Measurements from ENCODE around the gene ATXN1.

ATXN1 gene

DNA sequence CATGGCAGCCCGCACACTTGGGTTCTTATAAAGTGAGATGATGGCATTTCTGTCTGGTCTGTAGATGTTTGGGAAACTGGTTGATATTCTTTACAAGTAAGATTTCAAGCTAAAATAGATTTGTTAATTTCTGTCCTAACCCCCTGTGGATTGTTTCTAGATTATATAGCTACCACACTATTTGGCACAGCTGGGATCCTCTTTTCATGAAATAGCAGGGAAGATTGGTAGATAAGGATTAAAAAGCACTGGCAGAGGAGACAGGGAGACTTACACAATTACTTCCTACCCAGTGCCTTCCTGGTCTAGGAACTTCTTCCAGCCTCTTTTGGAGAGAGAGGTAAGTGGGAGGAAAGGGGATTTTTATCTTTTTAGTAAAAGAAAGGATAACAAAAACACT lies 13.2 kb upstream of the ATXN1 start:
- no peak for ATAC-seq
- TF ChIP-seq BACH2 (CRISPR knock-in tag; IDR thresholded peaks at IDR 0.05; ENCODE audit: borderline replicate concordance) (no peak), GLIS3 (CRISPR knock-in tag; IDR thresholded peaks at IDR 0.05) (no peak), ZC3H10 (CRISPR knock-in tag; IDR thresholded peaks at IDR 0.05) (no peak), PPARA (CRISPR knock-in tag; IDR thresholded peaks at IDR 0.05; ENCODE audit: borderline replicate concordance) (no peak), SNAI2 (CRISPR knock-in tag; IDR thresholded peaks at IDR 0.05) (no peak), OSR1 (CRISPR knock-in tag; IDR thresholded peaks at IDR 0.05) (no peak)
- TF ChIP-seq, protein P1, sequence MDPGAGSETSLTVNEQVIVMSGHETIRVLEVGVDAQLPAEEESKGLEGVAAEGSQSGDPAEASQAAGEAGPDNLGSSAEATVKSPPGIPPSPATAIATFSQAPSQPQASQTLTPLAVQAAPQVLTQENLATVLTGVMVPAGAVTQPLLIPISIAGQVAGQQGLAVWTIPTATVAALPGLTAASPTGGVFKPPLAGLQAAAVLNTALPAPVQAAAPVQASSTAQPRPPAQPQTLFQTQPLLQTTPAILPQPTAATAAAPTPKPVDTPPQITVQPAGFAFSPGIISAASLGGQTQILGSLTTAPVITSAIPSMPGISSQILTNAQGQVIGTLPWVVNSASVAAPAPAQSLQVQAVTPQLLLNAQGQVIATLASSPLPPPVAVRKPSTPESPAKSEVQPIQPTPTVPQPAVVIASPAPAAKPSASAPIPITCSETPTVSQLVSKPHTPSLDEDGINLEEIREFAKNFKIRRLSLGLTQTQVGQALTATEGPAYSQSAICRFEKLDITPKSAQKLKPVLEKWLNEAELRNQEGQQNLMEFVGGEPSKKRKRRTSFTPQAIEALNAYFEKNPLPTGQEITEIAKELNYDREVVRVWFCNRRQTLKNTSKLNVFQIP (CRISPR knock-in tag; IDR thresholded peaks at IDR 0.05; ENCODE audit: borderline replicate concordance, low read depth) = no peak

GRCh38 chr6:16773362-16773761 lies 12.1 kb upstream of the ATXN1 start:
- no peak for ATAC-seq
- TF ChIP-seq ZC3H10 (CRISPR knock-in tag; IDR thresholded peaks at IDR 0.05) = no peak
- no peak for TF ChIP-seq ESRRG (CRISPR knock-in tag; IDR thresholded peaks at IDR 0.05)

- peak; percentile 30 for ATAC-seq
These were observed 9.7 kb upstream of the ATXN1 start for GRCh38 chr6:16770701-16771569.

More at GRCh38 chr6:16770701-16771569, 9.7 kb upstream of the ATXN1 start:
- no peak for TF ChIP-seq ZNF8 (CRISPR knock-in tag; IDR thresholded peaks at IDR 0.05)
- TF ChIP-seq ARNTL (CRISPR knock-in tag; IDR thresholded peaks at IDR 0.05; ENCODE audit: borderline replicate concordance, low read depth) = no peak
- TF ChIP-seq ZNF70 (CRISPR knock-in tag; IDR thresholded peaks at IDR 0.05) = no peak
- TF ChIP-seq, protein P2, sequence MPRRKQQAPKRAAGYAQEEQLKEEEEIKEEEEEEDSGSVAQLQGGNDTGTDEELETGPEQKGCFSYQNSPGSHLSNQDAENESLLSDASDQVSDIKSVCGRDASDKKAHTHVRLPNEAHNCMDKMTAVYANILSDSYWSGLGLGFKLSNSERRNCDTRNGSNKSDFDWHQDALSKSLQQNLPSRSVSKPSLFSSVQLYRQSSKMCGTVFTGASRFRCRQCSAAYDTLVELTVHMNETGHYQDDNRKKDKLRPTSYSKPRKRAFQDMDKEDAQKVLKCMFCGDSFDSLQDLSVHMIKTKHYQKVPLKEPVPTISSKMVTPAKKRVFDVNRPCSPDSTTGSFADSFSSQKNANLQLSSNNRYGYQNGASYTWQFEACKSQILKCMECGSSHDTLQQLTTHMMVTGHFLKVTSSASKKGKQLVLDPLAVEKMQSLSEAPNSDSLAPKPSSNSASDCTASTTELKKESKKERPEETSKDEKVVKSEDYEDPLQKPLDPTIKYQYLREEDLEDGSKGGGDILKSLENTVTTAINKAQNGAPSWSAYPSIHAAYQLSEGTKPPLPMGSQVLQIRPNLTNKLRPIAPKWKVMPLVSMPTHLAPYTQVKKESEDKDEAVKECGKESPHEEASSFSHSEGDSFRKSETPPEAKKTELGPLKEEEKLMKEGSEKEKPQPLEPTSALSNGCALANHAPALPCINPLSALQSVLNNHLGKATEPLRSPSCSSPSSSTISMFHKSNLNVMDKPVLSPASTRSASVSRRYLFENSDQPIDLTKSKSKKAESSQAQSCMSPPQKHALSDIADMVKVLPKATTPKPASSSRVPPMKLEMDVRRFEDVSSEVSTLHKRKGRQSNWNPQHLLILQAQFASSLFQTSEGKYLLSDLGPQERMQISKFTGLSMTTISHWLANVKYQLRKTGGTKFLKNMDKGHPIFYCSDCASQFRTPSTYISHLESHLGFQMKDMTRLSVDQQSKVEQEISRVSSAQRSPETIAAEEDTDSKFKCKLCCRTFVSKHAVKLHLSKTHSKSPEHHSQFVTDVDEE (CRISPR knock-in tag; IDR thresholded peaks at IDR 0.05) = no peak
- TF ChIP-seq PATZ1 (CRISPR knock-in tag; IDR thresholded peaks at IDR 0.05; ENCODE audit: borderline replicate concordance) = no peak
- no peak for TF ChIP-seq RARB (CRISPR knock-in tag; IDR thresholded peaks at IDR 0.05)
- no peak for TF ChIP-seq CSRNP3 (CRISPR knock-in tag; IDR thresholded peaks at IDR 0.05)
- no peak for TF ChIP-seq PPARA (CRISPR knock-in tag; IDR thresholded peaks at IDR 0.05; ENCODE audit: borderline replicate concordance)
- TF ChIP-seq BACH2 (CRISPR knock-in tag; IDR thresholded peaks at IDR 0.05; ENCODE audit: borderline replicate concordance) = no peak
- TF ChIP-seq TCF4 (CRISPR knock-in tag; IDR thresholded peaks at IDR 0.05; ENCODE audit: borderline replicate concordance) = no peak
- no peak for TF ChIP-seq TOX (CRISPR knock-in tag; IDR thresholded peaks at IDR 0.05; ENCODE audit: borderline replicate concordance)
- TF ChIP-seq ZFP3 (CRISPR knock-in tag; IDR thresholded peaks at IDR 0.05) = no peak
- TF ChIP-seq, protein P1 (CRISPR knock-in tag; IDR thresholded peaks at IDR 0.05; ENCODE audit: borderline replicate concordance, low read depth) = no peak
- no peak for TF ChIP-seq ZC3H10 (CRISPR knock-in tag; IDR thresholded peaks at IDR 0.05)
- TF ChIP-seq SNAI2 (CRISPR knock-in tag; IDR thresholded peaks at IDR 0.05) = no peak
- no peak for TF ChIP-seq ZFP30 (CRISPR knock-in tag; IDR thresholded peaks at IDR 0.05)
- TF ChIP-seq ISL1 (CRISPR knock-in tag; IDR thresholded peaks at IDR 0.05) = no peak
- TF ChIP-seq OSR1 (CRISPR knock-in tag; IDR thresholded peaks at IDR 0.05) = no peak
- TF ChIP-seq, protein P3, sequence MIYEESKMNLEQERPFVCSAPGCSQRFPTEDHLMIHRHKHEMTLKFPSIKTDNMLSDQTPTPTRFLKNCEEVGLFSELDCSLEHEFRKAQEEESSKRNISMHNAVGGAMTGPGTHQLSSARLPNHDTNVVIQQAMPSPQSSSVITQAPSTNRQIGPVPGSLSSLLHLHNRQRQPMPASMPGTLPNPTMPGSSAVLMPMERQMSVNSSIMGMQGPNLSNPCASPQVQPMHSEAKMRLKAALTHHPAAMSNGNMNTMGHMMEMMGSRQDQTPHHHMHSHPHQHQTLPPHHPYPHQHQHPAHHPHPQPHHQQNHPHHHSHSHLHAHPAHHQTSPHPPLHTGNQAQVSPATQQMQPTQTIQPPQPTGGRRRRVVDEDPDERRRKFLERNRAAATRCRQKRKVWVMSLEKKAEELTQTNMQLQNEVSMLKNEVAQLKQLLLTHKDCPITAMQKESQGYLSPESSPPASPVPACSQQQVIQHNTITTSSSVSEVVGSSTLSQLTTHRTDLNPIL (CRISPR knock-in tag; IDR thresholded peaks at IDR 0.05; ENCODE audit: low read depth) = no peak
- no peak for TF ChIP-seq ESRRG (CRISPR knock-in tag; IDR thresholded peaks at IDR 0.05)
